ENCODE results near the gene KDM1A. TPM values are rescaled to one million over a fixed set of nuclear protein-coding genes. Genes with fewer than 3 reads are reported as not detected.

The KDM1A gene
- total RNA-seq, 1 donor from 2014 or later = 76.6 TPM

- Mint-ChIP-seq H3K27ac (peak overlapping the region; percentile 76), H3K27me3 (ENCODE audit: low read depth) (peaks cover 2% of the 10 kb centered on the region), H3K36me3 (ENCODE audit: low read depth) (peaks cover 29% of the 10 kb centered on the region), H3K4me1 (ENCODE audit: low read depth) (peaks cover 36% of the 10 kb centered on the region), H3K4me3 (ENCODE audit: low read depth) (peak overlapping the region; percentile 93), H3K9me3 (peaks cover 19% of the 10 kb centered on the region)
- no peak for DNase-seq (ENCODE audit: low spot score)
- intact Hi-C loops (cut with micrococcal nuclease) = no loop called here
Measured at GRCh38 chr1:23020706-23021405, 1.6 kb downstream of the KDM1A start.

- no peak overlapping the region for H3K4me3 Mint-ChIP-seq (ENCODE audit: low read depth)
- peaks cover 19% of the 10 kb centered on the region for H3K9me3 Mint-ChIP-seq
- H3K27ac Mint-ChIP-seq = no peak overlapping the region
- no peak for DNase-seq (ENCODE audit: low spot score)
- intact Hi-C loops (cut with micrococcal nuclease) = no loop called here
- peaks cover 40% of the 10 kb centered on the region for H3K4me1 Mint-ChIP-seq (ENCODE audit: low read depth)
- H3K27me3 Mint-ChIP-seq (ENCODE audit: low read depth) = peaks cover 2% of the 10 kb centered on the region
- peaks cover 29% of the 10 kb centered on the region for H3K36me3 Mint-ChIP-seq (ENCODE audit: low read depth)
Measured at GRCh38 chr1:23021834-23022233, 2.6 kb downstream of the KDM1A start.

GRCh38 chr1:23023174-23023845 lies 4.0 kb downstream of the KDM1A start:
- Mint-ChIP-seq H3K27ac (no peak overlapping the region), H3K36me3 (ENCODE audit: low read depth) (peaks cover 29% of the 10 kb centered on the region), H3K4me3 (ENCODE audit: low read depth) (peak overlapping the region; percentile 21), H3K9me3 (peaks cover 19% of the 10 kb centered on the region), H3K4me1 (ENCODE audit: low read depth) (peaks cover 42% of the 10 kb centered on the region), H3K27me3 (ENCODE audit: low read depth) (peaks cover 2% of the 10 kb centered on the region)
- intact Hi-C loops (cut with micrococcal nuclease) = no loop called here
- no peak for DNase-seq (ENCODE audit: low spot score)

GRCh38 chr1:23026568-23026967 lies 7.3 kb downstream of the KDM1A start:
- Mint-ChIP-seq H3K9me3 (peaks cover 19% of the 10 kb centered on the region), H3K4me3 (ENCODE audit: low read depth) (no peak overlapping the region), H3K36me3 (ENCODE audit: low read depth) (peaks cover 27% of the 10 kb centered on the region), H3K27me3 (ENCODE audit: low read depth) (no peaks in the 10 kb centered on the region), H3K4me1 (ENCODE audit: low read depth) (peaks cover 36% of the 10 kb centered on the region), H3K27ac (no peak overlapping the region)
- intact Hi-C loops (cut with micrococcal nuclease) = no loop called here
- no peak for DNase-seq (ENCODE audit: low spot score)

GRCh38 chr1:23027352-23027907 lies 8.2 kb downstream of the KDM1A start:
- peaks cover 11% of the 10 kb centered on the region for H3K9me3 Mint-ChIP-seq
- intact Hi-C loops (cut with micrococcal nuclease) = no loop called here
- no peak overlapping the region for H3K4me3 Mint-ChIP-seq (ENCODE audit: low read depth)
- H3K4me1 Mint-ChIP-seq (ENCODE audit: low read depth) = peaks cover 33% of the 10 kb centered on the region
- H3K27ac Mint-ChIP-seq = no peak overlapping the region
- H3K36me3 Mint-ChIP-seq (ENCODE audit: low read depth) = peaks cover 19% of the 10 kb centered on the region
- DNase-seq (ENCODE audit: low spot score) = no peak
- H3K27me3 Mint-ChIP-seq (ENCODE audit: low read depth) = no peaks in the 10 kb centered on the region

GRCh38 chr1:23029337-23029736 lies 10.1 kb downstream of the KDM1A start:
- no peak overlapping the region for H3K27ac Mint-ChIP-seq
- H3K27me3 Mint-ChIP-seq (ENCODE audit: low read depth) = no peaks in the 10 kb centered on the region
- no peak for DNase-seq (ENCODE audit: low spot score)
- peaks cover 28% of the 10 kb centered on the region for H3K4me1 Mint-ChIP-seq (ENCODE audit: low read depth)
- H3K9me3 Mint-ChIP-seq = no peaks in the 10 kb centered on the region
- intact Hi-C loops (cut with micrococcal nuclease) = no loop called here
- no peak overlapping the region for H3K4me3 Mint-ChIP-seq (ENCODE audit: low read depth)
- H3K36me3 Mint-ChIP-seq (ENCODE audit: low read depth) = peaks cover 6% of the 10 kb centered on the region

- Mint-ChIP-seq H3K9me3 (no peaks in the 10 kb centered on the region), H3K27ac (no peak overlapping the region)
- intact Hi-C loops (cut with micrococcal nuclease) = no loop called here
Measured at GRCh38 chr1:23035823-23036452, 16.7 kb downstream of the KDM1A start.

GRCh38 chr1:23037081-23037740 lies 17.9 kb downstream of the KDM1A start:
- Mint-ChIP-seq H3K27me3 (ENCODE audit: low read depth) (no peaks in the 10 kb centered on the region), H3K9me3 (no peaks in the 10 kb centered on the region)

More at GRCh38 chr1:23035823-23036452, 16.7 kb downstream of the KDM1A start:
- no peak overlapping the region for H3K4me3 Mint-ChIP-seq (ENCODE audit: low read depth)
- H3K27me3 Mint-ChIP-seq (ENCODE audit: low read depth) = no peaks in the 10 kb centered on the region
- no peak for DNase-seq (ENCODE audit: low spot score)
- peaks cover 26% of the 10 kb centered on the region for H3K4me1 Mint-ChIP-seq (ENCODE audit: low read depth)
- H3K36me3 Mint-ChIP-seq (ENCODE audit: low read depth) = peaks cover 13% of the 10 kb centered on the region

GRCh38 chr1:23039308-23039826 lies 20.1 kb downstream of the KDM1A start:
- intact Hi-C loops (cut with micrococcal nuclease) = no loop called here
- H3K36me3 Mint-ChIP-seq (ENCODE audit: low read depth) = peaks cover 16% of the 10 kb centered on the region
- no peaks in the 10 kb centered on the region for H3K27me3 Mint-ChIP-seq (ENCODE audit: low read depth)
- no peaks in the 10 kb centered on the region for H3K9me3 Mint-ChIP-seq
- H3K4me1 Mint-ChIP-seq (ENCODE audit: low read depth) = peaks cover 26% of the 10 kb centered on the region
- no peak for DNase-seq (ENCODE audit: low spot score)
- H3K27ac Mint-ChIP-seq = no peak overlapping the region
- no peak overlapping the region for H3K4me3 Mint-ChIP-seq (ENCODE audit: low read depth)

More at GRCh38 chr1:23037081-23037740, 17.9 kb downstream of the KDM1A start:
- intact Hi-C loops (cut with micrococcal nuclease) = no loop called here
- peaks cover 13% of the 10 kb centered on the region for H3K36me3 Mint-ChIP-seq (ENCODE audit: low read depth)
- no peak for DNase-seq (ENCODE audit: low spot score)
- peaks cover 22% of the 10 kb centered on the region for H3K4me1 Mint-ChIP-seq (ENCODE audit: low read depth)
- H3K27ac Mint-ChIP-seq = no peak overlapping the region
- no peak overlapping the region for H3K4me3 Mint-ChIP-seq (ENCODE audit: low read depth)

- H3K4me3 Mint-ChIP-seq (ENCODE audit: low read depth) = no peak overlapping the region
- intact Hi-C loops (cut with micrococcal nuclease) = no loop called here
- peaks cover 31% of the 10 kb centered on the region for H3K4me1 Mint-ChIP-seq (ENCODE audit: low read depth)
- no peaks in the 10 kb centered on the region for H3K27me3 Mint-ChIP-seq (ENCODE audit: low read depth)
- no peak overlapping the region for H3K27ac Mint-ChIP-seq
- H3K9me3 Mint-ChIP-seq = no peaks in the 10 kb centered on the region
- DNase-seq (ENCODE audit: low spot score) = no peak
- H3K36me3 Mint-ChIP-seq (ENCODE audit: low read depth) = peaks cover 17% of the 10 kb centered on the region
Measured at GRCh38 chr1:23040509-23040908, 21.2 kb downstream of the KDM1A start.

- no peaks in the 10 kb centered on the region for H3K9me3 Mint-ChIP-seq
- H3K4me3 Mint-ChIP-seq (ENCODE audit: low read depth) = no peak overlapping the region
- DNase-seq (ENCODE audit: low spot score) = no peak
- no peaks in the 10 kb centered on the region for H3K27me3 Mint-ChIP-seq (ENCODE audit: low read depth)
- peaks cover 19% of the 10 kb centered on the region for H3K36me3 Mint-ChIP-seq (ENCODE audit: low read depth)
- no peak overlapping the region for H3K27ac Mint-ChIP-seq
- H3K4me1 Mint-ChIP-seq (ENCODE audit: low read depth) = peaks cover 32% of the 10 kb centered on the region
- intact Hi-C loops (cut with micrococcal nuclease) = no loop called here
Measured at GRCh38 chr1:23044035-23044434, 24.8 kb downstream of the KDM1A start.

GRCh38 chr1:23050201-23050600 lies 30.9 kb downstream of the KDM1A start:
- Mint-ChIP-seq H3K4me3 (ENCODE audit: low read depth) (no peak overlapping the region), H3K9me3 (no peaks in the 10 kb centered on the region), H3K27me3 (ENCODE audit: low read depth) (no peaks in the 10 kb centered on the region), H3K4me1 (ENCODE audit: low read depth) (peaks cover 14% of the 10 kb centered on the region), H3K36me3 (ENCODE audit: low read depth) (peaks cover 27% of the 10 kb centered on the region), H3K27ac (no peak overlapping the region)
- intact Hi-C loops (cut with micrococcal nuclease) = no loop called here
- no peak for DNase-seq (ENCODE audit: low spot score)

Data from activated T-helper 2 cell treated with anti-CD3 and anti-CD28 coated beads, Interferon-gamma antibody, Interleukin-2, Interleukin-4, amounts not matched to agents 10 μg/mL and 5 μg/mL and 100 μg/mL, durations not matched to agents 14 hours and 24 hours and 36 hours (primary cell).